ENCODE measurements around the gene PDZD2. TPM values are rescaled to one million over a fixed set of nuclear protein-coding genes. Genes with fewer than 3 reads are reported as not detected.

The PDZD2 gene
- total RNA-seq, 1 donor from 2014 or later: 0.65 TPM

DNA sequence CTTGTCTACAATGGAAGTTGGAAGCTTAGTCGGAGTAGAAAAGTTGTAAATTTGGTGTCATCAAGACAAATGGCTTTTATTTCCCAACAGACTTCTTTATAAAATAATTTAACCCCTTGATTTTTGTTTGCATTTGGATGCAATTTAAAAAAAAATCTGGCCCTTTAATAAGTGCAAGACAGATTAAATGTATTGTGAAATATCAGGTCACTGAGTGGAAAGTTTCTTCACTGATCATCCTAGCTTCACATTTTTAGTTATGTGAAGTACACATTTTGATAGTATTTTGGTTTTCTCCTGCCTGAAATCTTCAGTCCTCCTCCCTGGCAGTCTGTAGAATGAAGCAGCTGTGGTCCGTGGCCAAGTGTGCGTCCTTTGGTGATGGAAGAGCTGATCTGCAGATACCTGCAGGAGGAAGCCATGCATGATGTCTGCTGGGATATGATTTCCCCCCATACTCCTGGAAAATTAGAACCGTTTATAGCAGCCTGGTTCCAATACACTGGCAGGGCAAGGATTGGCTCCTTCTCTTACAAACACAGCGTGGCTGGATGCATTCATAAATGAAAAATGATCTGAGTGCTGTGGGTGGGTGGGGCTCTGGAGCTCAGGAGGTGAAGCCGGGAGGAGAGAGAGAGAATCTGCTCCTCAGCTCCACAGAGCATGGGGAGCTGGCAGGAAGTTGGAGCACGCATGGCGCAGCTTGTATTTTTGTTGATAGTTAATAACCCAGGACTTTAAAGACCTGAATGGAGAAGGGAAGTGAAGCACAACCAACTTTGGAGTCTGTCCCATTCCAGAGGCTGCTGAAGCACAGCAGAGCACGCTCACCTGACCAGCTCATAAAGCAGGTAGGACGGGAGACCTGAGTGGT lies 296.8 kb downstream of the PDZD2 start:
- no peak for DNase-seq (ENCODE audit: low read depth, low spot score)
- Mint-ChIP-seq H3K9me3 (no peaks in the 10 kb centered on the region), H3K36me3 (ENCODE audit: low read depth) (no peaks in the 10 kb centered on the region), H3K4me3 (no peak overlapping the region), H3K27ac (ENCODE audit: unreplicated experiment) (no peak overlapping the region), H3K4me1 (no peaks in the 10 kb centered on the region), H3K27me3 (ENCODE audit: low read depth) (no peaks in the 10 kb centered on the region)
- TF ChIP-seq, protein P1, sequence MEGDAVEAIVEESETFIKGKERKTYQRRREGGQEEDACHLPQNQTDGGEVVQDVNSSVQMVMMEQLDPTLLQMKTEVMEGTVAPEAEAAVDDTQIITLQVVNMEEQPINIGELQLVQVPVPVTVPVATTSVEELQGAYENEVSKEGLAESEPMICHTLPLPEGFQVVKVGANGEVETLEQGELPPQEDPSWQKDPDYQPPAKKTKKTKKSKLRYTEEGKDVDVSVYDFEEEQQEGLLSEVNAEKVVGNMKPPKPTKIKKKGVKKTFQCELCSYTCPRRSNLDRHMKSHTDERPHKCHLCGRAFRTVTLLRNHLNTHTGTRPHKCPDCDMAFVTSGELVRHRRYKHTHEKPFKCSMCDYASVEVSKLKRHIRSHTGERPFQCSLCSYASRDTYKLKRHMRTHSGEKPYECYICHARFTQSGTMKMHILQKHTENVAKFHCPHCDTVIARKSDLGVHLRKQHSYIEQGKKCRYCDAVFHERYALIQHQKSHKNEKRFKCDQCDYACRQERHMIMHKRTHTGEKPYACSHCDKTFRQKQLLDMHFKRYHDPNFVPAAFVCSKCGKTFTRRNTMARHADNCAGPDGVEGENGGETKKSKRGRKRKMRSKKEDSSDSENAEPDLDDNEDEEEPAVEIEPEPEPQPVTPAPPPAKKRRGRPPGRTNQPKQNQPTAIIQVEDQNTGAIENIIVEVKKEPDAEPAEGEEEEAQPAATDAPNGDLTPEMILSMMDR (conservative IDR thresholded peaks at IDR 0.05): no peak

DNA sequence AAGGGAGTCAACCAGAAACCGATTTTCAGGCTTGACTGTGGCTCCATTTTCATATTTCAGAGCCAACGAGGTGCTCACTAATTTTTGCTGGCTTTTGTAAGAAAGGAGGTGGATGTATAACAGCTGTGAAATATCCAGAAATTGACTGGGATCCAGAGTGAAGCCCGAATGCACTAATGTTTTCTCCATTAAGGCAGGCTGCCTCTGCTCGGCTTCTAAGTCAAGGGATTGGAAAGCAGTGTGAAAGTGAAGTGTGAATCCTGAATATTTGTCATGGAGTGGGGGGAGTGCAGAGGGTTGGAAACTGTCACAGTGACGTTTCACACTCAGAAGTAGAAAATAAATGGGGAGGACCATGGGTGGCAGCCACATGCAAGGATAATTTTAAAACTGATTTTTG lies 297.8 kb downstream of the PDZD2 start:
- no peaks in the 10 kb centered on the region for H3K36me3 Mint-ChIP-seq (ENCODE audit: low read depth)
- TF ChIP-seq, protein P1 (conservative IDR thresholded peaks at IDR 0.05): no peak
- H3K27me3 Mint-ChIP-seq (ENCODE audit: low read depth): no peaks in the 10 kb centered on the region
- no peaks in the 10 kb centered on the region for H3K9me3 Mint-ChIP-seq
- no peaks in the 10 kb centered on the region for H3K4me1 Mint-ChIP-seq
- H3K4me3 Mint-ChIP-seq: no peak overlapping the region
- no peak overlapping the region for H3K27ac Mint-ChIP-seq (ENCODE audit: unreplicated experiment)
- DNase-seq (ENCODE audit: low read depth, low spot score): no peak

DNA sequence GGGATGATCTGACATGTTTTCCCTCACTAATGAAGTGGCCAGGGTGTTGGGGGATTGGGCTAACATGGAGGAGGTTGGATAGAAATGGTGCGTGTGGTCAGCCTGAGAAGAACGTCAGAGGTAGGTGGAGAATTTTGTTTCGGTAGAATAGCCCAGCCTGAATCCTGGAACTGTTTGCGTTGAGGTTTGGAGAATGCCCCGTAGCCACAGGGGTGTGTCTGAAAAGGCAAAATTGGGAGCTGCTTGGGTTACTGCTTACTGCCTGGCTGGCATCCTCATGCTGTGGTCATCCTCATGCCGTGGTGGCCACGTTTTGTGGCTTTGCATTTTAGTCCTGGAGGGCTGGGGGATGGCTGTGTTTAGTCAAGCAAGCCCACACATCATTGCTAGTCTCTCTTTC lies 298.3 kb downstream of the PDZD2 start:
- H3K4me3 Mint-ChIP-seq: no peak overlapping the region
- TF ChIP-seq, protein P1 (conservative IDR thresholded peaks at IDR 0.05): no peak
- H3K36me3 Mint-ChIP-seq (ENCODE audit: low read depth): no peaks in the 10 kb centered on the region
- no peaks in the 10 kb centered on the region for H3K27me3 Mint-ChIP-seq (ENCODE audit: low read depth)
- DNase-seq (ENCODE audit: low read depth, low spot score): no peak
- H3K27ac Mint-ChIP-seq (ENCODE audit: unreplicated experiment): no peak overlapping the region
- H3K4me1 Mint-ChIP-seq: no peaks in the 10 kb centered on the region
- no peaks in the 10 kb centered on the region for H3K9me3 Mint-ChIP-seq

DNA sequence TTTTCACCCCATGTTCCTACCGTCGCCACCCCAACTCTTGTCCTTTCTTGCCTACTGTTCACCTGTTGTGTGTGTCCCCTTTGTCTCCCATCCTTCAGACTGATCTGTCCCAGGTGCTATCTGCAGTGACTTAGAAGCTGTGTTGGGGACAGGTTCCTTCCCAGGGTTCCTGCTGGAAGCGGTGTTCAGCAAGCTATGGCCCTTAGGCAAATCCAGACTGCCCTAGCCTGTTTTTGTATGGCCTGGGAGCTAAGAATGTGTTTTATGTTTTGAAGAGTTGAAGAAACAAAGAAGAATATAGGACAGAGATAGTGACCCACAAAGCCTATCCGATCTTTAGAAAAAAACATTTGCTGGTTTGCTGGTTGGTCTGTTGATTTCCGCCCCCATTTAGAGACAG lies 298.8 kb downstream of the PDZD2 start:
- no peaks in the 10 kb centered on the region for H3K4me1 Mint-ChIP-seq
- H3K9me3 Mint-ChIP-seq: no peaks in the 10 kb centered on the region
- DNase-seq (ENCODE audit: low read depth, low spot score): no peak
- H3K36me3 Mint-ChIP-seq (ENCODE audit: low read depth): no peaks in the 10 kb centered on the region
- TF ChIP-seq, protein P1 (conservative IDR thresholded peaks at IDR 0.05): no peak
- H3K4me3 Mint-ChIP-seq: no peak overlapping the region
- no peaks in the 10 kb centered on the region for H3K27me3 Mint-ChIP-seq (ENCODE audit: low read depth)
- H3K27ac Mint-ChIP-seq (ENCODE audit: unreplicated experiment): no peak overlapping the region

DNA sequence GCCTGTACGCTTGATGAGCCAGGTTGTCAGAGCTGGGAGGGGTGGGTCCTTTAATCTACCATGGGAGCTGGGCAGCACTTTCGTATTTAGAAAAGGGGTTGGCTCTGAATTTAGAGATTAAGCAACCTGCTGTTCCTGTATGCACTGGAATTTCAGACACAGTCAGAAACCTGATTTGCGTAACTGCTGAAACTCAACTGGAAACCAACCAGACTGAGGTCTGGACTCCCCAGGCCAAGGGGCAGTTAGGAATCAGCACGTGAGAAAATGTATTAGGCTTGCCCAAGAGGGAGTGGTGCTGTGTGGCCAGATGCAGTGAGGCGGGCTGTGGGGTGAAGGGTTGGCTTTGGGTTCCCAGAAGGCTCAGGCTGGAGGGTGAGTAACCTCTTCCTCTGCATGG lies 300.2 kb downstream of the PDZD2 start:
- H3K27ac Mint-ChIP-seq (ENCODE audit: unreplicated experiment): no peak overlapping the region
- no peaks in the 10 kb centered on the region for H3K9me3 Mint-ChIP-seq
- H3K4me3 Mint-ChIP-seq: no peak overlapping the region
- H3K27me3 Mint-ChIP-seq (ENCODE audit: low read depth): no peaks in the 10 kb centered on the region
- DNase-seq (ENCODE audit: low read depth, low spot score): no peak
- H3K4me1 Mint-ChIP-seq: no peaks in the 10 kb centered on the region
- TF ChIP-seq, protein P1 (conservative IDR thresholded peaks at IDR 0.05): no peak
- H3K36me3 Mint-ChIP-seq (ENCODE audit: low read depth): no peaks in the 10 kb centered on the region
